Inferior parietal cortex (tissue), 1 donor: ENCODE measurements around the gene ATF6.

ENCODE experiments used
- DNase-seq: peaks from one replicate; pipeline ENCODE4 v3.0.0-alpha.2; 2016; ENCODE audit errors: extremely low spot score

Gene ATF6

DNA sequence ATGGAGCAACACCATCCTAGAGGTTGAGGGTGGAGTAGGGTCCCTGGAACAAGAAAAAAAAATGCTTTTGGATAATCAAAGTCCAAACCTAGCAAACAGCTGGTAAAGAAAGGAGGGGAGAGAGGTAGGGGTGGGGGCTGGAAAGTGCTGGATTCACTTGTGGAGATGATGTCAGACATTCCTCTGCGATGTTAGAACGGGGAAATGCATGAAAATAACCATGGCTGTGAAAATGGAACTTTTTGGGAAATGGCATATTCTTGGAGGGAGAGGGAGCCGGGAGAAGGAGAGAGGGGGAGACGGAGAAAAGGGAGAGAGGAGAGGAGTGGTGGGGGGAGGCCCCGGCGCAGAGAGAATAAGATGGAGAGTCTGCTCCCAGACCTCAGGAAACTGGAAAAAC is 203.9 kb downstream of the ATF6 start:
- no peak for DNase-seq

GRCh38 chr1:161970633-161971032 is 204.5 kb downstream of the ATF6 start:
- no peak for DNase-seq

- DNase-seq, result no peak
Measured at GRCh38 chr1:161972828-161973227, 206.7 kb downstream of the ATF6 start.

DNA sequence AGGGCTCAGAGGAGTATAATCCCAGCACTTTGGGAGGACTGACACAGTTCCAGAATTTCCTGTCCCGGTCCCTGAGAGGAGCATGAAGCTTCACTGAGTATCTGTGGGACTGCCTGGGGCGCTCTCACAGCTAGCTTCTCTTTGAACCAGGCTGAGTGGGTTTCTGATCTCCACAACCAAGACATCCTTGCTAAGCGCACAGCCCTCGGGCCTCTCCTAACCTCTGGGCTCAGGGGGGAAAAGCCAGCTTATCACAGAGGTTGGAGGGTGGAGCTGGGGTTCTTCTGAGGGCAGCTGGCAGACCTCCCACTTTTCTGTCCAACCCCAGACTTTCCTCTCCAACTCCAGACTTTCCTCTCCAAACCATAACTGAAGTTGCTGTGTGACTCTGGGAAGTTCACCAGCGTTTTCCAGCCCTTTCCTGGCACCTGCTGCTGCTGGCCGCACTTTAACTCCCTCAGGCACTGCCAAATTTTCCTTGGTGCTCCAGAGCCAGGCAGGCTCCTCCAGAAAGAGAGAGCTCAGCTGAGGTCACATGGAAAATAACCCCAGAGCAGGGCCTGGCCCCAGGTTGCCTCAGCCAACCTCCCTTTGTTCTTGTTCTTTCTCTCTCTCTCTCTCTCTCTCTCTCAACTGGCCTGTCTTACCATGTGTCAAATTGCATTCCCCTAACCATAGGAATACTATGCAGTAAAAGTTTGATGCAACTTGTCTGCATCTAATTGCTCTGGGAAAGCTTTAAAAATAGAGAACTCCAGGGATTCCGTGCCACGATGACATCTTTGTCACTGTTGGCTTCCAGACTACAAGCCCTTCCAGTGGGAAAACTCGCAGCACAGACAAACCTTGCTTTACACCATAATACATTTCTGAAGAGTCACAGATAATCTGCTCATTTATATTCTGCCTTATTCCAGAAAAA is 208.1 kb downstream of the ATF6 start:
- no peak for DNase-seq

DNA sequence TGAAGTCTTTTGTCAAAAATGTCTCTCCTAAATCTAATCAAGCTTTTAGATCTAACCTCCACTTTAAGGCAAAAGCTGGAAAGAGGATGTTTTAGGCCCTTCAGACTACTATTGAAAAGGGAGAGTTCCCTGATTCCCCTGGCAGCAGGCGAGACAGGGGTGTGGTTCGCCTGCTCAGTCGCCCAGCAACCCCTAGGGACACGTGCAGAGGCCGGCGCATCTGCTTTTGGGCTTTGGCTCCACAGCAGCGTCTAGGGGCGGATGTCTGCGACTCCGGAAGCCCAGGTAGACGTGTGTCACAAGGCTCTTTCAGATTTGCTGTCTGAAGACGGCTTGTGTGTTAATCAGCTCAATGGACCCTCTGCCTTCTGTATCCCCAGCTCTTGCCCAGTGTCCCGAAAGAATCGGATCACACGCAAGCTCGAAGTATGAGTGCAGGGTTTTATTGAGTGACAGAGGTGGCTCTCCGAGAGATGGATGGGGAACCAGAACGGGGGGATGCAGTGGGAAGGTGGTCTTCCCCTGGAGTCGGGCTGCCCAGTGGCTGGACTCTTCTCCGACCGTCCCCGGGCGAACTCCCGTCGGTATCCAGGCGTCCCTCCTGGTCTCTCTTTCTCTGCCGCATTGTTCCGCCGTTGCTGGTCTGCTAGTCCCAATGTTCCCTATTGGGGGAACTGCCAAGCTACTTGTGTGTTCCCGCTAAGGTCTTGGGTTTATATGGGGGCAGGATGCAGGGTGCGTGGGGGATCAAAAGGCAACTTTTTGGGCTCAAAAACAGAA is 212.1 kb downstream of the ATF6 start:
- no peak for DNase-seq

GRCh38 chr1:161981126-161981525 is 215.0 kb downstream of the ATF6 start:
- DNase-seq, result no peak

- no peak for DNase-seq
Measured at GRCh38 chr1:161981735-161982506, 215.8 kb downstream of the ATF6 start.

DNA sequence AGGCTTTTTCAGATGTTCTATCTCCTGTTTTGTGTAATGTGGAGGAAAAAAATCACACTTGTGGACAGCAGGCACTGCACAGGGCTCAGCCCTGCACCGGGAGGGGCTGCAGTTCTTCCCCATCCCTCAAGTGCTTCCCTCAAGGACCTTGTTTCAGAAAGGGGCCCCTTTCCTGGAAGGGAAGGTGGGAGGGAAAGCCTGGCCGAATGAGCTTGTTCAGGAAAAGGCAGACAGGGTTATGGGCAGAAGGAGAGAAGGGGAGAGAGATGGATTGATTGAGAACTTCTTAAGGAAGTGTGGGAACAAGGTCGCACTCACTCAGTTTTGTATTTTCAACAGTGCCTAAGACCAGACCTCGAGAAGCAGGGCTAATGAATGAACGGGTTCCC is 216.4 kb downstream of the ATF6 start:
- no peak for DNase-seq

DNA sequence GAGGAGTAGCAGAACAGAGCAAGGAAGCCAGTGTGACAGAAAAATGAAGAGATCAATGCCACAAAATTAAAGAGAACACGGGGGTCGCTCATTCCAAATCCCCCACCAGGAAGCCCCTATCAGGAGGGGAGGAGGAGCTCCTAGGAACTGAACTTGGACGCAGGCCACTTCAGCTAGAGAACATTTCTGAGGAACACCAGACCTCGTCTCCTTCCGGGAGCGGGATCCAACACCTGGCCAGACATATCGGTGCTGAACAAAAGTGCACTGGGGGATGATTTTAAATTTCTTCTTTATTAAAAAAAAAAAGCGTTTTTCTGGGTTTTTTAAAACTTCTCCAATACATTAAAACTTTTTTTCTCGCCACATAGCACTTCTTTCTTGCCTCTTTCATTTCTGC is 216.8 kb downstream of the ATF6 start:
- no peak for DNase-seq

DNA sequence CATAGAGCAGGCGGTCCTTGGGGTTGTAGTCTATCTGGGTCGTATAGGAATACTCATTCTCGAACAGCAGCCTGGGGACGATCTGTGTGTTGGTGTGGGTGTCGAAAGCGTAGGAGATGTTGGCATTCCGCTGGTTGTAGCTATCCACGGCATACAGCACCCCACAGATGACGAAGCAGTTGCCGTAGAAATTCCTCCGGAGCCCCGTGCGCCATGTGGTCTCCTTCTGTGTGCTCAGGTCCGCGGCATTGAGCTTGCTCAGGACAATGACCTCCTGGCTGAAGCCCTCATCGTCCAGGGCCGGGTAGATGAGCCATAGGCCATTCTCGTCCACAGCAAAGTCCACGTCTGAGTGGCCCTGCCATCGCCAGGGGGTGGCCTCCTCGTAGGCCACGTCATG is 217.6 kb downstream of the ATF6 start:
- DNase-seq, result no peak

GRCh38 chr1:161985301-161985822 is 219.2 kb downstream of the ATF6 start:
- no peak for DNase-seq

DNA sequence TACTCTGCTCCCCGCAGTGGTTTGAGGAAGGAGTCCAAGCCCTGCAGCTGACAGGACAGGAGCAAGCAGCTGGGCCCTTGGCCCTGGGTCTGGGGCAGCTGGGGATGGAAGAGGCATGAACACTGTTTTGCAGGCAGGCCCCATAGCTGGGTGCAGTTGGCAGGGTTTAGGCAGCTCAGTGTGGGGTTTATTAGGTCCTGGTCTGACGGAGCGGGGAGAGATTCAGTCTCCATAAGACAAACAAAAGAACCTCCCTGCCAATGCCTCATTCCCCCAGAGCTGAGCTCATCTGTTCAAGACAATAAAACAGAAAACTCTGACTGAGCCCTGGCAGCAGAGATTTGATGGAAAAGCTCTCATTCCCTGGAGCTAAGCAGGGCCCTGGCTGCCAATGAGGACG is 220.2 kb downstream of the ATF6 start:
- no peak for DNase-seq

- DNase-seq, result no peak
Measured at GRCh38 chr1:161987303-161987702, 221.2 kb downstream of the ATF6 start.

- DNase-seq, result no peak
Measured at GRCh38 chr1:161987872-161988271, 221.8 kb downstream of the ATF6 start.

DNA sequence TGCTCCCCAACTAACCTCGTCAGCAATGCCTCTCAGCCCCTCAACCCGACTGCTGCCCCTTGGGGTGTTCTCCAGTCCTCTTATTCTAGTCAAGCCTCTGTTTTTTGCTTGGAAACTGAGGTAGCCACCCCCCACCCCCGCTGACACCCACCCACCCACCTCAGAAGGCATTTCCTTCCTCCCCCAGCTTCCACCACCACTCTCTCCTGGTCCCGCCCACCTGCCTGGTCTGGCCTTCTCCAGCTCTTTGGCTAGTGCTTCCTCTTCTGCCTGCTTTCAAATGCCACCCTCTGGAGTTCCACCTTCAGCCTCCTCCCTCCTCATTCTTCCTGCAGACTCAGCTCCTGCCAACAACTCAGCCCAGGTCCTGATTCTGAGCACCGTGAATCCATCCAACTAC is 222.3 kb downstream of the ATF6 start:
- no peak for DNase-seq

GRCh38 chr1:161989108-161989507 is 223.0 kb downstream of the ATF6 start:
- DNase-seq, result no peak

- no peak for DNase-seq
Measured at GRCh38 chr1:161989786-161990185, 223.7 kb downstream of the ATF6 start.

DNA sequence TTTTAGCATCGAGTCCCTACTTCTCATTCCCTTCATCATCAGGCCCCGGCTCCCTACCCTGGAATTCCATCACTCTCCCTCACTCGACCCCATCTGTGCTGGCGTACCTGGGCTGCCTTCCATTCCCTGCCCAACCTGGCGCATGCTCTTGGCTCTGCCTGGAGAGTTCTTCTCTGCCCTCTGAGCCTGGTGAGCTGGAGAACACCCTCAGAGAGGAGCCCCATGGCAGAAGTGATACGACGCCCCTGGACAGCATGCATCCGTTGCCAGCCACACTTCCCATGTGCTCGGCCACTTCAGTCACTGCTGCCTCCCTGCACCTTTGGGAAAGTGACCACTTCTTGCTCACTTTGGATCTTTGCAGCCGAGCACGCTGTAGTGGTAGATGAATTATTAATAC is 227.5 kb downstream of the ATF6 start:
- DNase-seq, result no peak

DNA sequence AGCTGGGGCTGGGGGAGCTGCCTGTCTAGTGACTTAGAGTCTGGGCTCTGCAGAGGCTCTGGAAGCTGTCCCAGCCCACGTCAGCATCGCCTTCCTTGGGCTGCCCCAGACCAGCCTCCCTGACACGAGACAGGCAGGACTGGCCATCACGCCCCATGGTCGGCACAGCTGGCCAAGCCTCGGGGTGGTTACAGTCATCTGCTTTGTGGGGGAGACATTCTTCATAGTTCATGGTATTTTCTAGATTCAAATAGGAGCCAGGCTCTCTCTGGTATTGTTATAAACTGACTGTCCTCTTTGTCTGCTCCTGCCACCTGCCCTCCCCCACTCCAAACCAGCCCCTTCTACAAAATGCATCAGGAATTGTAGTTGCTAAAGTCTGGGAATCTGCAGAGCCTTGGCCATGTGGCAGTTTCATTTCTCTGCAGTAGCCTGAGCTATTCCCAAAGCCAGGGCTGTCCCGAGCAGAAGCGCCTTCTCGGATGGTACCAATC is 228.1 kb downstream of the ATF6 start:
- peak; percentile 51 for DNase-seq

DNA sequence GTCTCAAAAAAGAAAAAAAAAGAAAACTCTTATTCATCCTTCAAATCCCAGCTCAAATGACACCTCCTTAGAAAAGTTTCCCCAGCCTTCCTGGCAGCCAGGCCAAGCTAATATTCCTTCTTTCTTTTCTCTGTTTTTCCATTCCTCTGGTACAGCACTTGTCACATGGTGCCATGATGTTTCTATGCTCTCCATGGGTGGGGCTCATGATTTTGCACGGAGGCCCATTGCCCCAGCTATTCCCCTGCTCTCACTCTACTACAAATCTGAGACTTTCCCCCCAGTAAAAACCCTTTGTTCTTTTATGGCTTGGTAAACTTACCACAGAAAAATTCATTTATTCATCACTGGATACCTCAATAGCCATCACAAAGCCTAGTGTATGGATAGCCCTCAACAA is 231.0 kb downstream of the ATF6 start:
- DNase-seq, result no peak

- DNase-seq, result no peak
Measured at GRCh38 chr1:161998811-161999210, 232.7 kb downstream of the ATF6 start.
